ACC112 (cell line): ENCODE data around the gene ERO1B.
"Not testable (repeated sequence)": the region's sequence is repeated elsewhere in the genome, so short reads cannot be mapped to it uniquely, and the experiment has no call there.

Experiments
- H2AFZ ChIP-seq: fragments of 200-600 bp; sonication (generic); one replicate; pipeline ENCODE4 v1.6.0; 2017; ENCODE audit warnings: antibody characterized with exemption, low read length; ENCODE audit not compliant: unreplicated experiment
- H3K27ac ChIP-seq: fragments of 200-600 bp; sonication (generic); 2 replicates; pipeline ENCODE4 v1.5.1; 2014; ENCODE audit warnings: low read depth, mild to moderate bottlenecking, antibody characterized with exemption, low read length, moderate library complexity
- H3K27me3 ChIP-seq: fragments of 200-600 bp; sonication (generic); 2 replicates; pipeline ENCODE4 v1.6.1; 2014; ENCODE audit warnings: mild to moderate bottlenecking, antibody characterized with exemption, low read length, moderate library complexity, mixed read lengths; ENCODE audit not compliant: insufficient read depth
- H3K36me3 ChIP-seq: fragments of 200-600 bp; sonication (generic); 2 replicates; pipeline ENCODE4 v1.6.1; 2016; ENCODE audit warnings: mild to moderate bottlenecking, antibody characterized with exemption, low read length, moderate library complexity, mixed read lengths; ENCODE audit not compliant: insufficient read depth
- H3K4me1 ChIP-seq: fragments of 200-600 bp; sonication (generic); one replicate; pipeline ENCODE4 v1.6.1; 2016; ENCODE audit warnings: low read length, mixed read lengths; ENCODE audit not compliant: insufficient read depth, unreplicated experiment, control insufficient read depth
- H3K4me3 ChIP-seq: fragments of 200-600 bp; sonication (generic); 2 replicates; pipeline ENCODE4 v1.5.1; 2014; ENCODE audit warnings: mild to moderate bottlenecking, low read depth, low read length
- H3K79me2 ChIP-seq: fragments of 200-600 bp; sonication (generic); one replicate; pipeline ENCODE4 v1.6.0; 2016; ENCODE audit warnings: low read length; ENCODE audit not compliant: control insufficient read depth, unreplicated experiment, insufficient read depth

Gene ERO1B

DNA sequence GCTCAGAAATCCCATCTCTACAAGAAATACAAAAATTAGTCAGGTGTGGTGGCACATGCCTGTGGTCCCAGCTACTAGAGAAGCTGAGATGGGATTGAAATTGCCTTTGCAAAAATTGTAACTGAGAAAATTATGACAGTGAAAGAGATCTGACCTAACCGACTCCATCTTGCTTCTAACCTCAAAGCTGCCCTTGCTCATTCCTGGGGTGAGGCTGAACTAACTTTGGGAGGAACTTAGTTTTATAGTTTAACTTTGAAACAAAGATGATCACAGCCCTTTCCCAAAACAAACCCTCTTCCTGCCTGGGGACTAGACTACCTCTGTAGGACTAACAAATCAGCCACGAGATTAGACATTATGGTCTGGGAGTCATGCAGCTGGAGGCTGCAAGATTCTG lies 33.8 kb upstream of the ERO1B start:
- H3K4me1 ChIP-seq: no peaks in the 10 kb centered on the region
- no peak overlapping the region for H3K27ac ChIP-seq
- no peaks in the 10 kb centered on the region for H3K36me3 ChIP-seq
- H3K79me2 ChIP-seq: no peaks in the 10 kb centered on the region
- peaks cover 23% of the 10 kb centered on the region; the same call in 1 of the 2 replicates for H3K27me3 ChIP-seq
- H2AFZ ChIP-seq: no peak overlapping the region
- H3K4me3 ChIP-seq: no peak overlapping the region

DNA sequence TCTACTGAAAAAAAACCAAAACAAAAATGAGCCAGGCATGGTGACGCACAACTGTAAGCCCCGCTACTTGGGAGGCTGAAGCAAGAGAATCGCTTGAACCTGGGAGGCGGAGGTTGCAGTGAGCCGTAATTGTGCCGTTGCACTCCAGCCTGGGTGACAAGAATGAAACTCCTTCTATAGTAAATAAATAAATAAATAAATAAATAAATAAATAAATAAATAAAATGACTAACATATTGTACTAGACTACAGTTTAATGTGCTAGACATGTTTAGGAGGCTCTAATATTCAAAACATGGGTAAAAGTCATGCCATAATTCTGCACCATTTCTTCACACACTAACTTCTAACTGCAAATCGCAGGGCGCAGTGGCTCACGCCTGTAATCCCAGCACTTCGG lies 33.3 kb upstream of the ERO1B start:
- Histone ChIP-seq H3K79me2 (no peaks in the 10 kb centered on the region), H2AFZ (no peak overlapping the region), H3K4me1 (no peaks in the 10 kb centered on the region), H3K4me3 (no peak overlapping the region), H3K27ac (no peak overlapping the region), H3K36me3 (no peaks in the 10 kb centered on the region), H3K27me3 (peaks cover 23% of the 10 kb centered on the region; the same call in 1 of the 2 replicates)

DNA sequence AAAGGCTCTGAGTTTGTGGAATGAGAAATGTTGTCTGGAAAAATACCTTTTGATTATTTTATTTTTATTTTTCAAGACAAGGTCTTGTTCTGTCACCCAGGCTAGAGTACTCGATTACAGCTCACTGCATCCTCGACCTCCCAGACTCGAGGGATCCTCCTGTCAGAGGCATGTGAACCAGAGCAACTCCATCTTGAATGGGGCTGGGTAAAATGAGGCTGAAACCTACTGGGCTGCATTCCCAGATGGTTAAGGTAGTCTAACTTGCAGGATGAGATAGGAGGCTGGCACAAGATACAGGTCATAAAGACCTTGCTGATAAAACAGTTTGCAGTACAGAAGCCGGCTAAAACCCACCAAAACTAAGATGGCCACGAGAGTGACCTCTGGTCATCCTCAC lies 32.3 kb upstream of the ERO1B start:
- not testable (repeated sequence) for H3K4me1 ChIP-seq, H3K79me2 ChIP-seq, H3K27ac ChIP-seq, H3K4me3 ChIP-seq, H2AFZ ChIP-seq, H3K36me3 ChIP-seq
- peaks cover 18% of the 10 kb centered on the region; the same call in 1 of the 2 replicates for H3K27me3 ChIP-seq

DNA sequence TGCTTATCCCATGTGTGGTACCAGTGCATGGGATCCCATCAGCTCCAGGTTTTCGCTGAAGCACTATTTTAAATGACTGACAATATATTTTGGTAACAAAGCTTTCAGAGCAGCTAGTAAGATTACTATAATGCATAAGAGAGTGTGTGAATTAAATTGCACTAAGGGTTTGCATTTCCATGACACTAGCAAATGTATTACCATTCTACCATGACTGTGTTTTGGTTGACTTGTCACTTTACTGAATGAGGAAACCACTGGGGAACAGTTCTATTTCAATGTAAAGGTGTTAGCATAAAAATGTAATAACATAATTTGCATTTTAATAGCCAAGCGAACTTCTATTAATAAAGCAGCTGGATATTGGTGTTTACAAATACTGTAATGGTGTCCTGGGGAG lies 31.7 kb upstream of the ERO1B start:
- H3K36me3 ChIP-seq: no peaks in the 10 kb centered on the region
- H3K4me1 ChIP-seq: no peaks in the 10 kb centered on the region
- no peak overlapping the region for H3K4me3 ChIP-seq
- H2AFZ ChIP-seq: no peak overlapping the region
- peaks cover 17% of the 10 kb centered on the region; the same call in 1 of the 2 replicates for H3K27me3 ChIP-seq
- no peaks in the 10 kb centered on the region for H3K79me2 ChIP-seq
- H3K27ac ChIP-seq: no peak overlapping the region

DNA sequence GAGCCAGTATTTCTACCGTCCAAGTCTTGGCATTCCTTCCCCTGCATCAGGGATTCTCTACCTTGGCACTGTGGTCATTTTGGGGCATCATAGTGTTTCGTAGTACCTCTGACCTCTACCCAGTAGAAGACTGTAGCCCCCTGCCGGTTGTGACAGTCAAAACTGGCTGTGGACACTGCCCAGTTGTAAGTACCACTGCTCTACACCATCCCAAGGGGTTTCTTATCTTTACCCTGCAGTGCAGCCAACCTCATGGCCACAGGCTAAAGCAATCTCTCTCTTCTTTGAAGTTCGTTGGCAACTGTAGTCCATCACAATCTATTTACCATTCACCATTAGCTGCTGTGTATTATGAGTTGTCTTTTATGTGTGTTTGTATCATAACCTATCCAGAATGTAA lies 29.3 kb upstream of the ERO1B start:
- H3K4me1 ChIP-seq: no peaks in the 10 kb centered on the region
- peaks cover 14% of the 10 kb centered on the region; the same call in 1 of the 2 replicates for H3K27me3 ChIP-seq
- no peak overlapping the region for H2AFZ ChIP-seq
- no peak overlapping the region for H3K27ac ChIP-seq
- no peaks in the 10 kb centered on the region for H3K36me3 ChIP-seq
- no peak overlapping the region for H3K4me3 ChIP-seq
- H3K79me2 ChIP-seq: no peaks in the 10 kb centered on the region

DNA sequence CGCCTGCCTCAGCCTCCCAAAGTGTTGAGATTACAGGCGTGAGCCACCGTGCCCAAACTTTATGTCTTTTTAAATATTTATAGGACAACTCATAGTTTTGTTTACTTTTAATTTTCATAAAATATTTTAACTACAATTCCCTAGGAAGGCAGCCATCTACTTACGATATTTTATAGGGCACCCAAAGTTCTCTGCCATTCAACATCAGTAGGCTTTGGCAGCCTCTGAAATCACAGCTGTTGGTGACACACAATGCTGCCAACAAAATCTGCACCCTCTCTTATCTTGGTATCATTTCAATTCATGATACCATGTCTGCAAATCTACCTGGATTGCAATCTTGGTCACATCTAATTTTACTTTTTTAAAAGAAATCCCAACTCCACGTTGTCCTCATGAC lies 27.1 kb upstream of the ERO1B start:
- H2AFZ ChIP-seq: no peak overlapping the region
- no peaks in the 10 kb centered on the region for H3K79me2 ChIP-seq
- H3K27me3 ChIP-seq: peaks cover 10% of the 10 kb centered on the region; the same call in 1 of the 2 replicates
- no peak overlapping the region for H3K4me3 ChIP-seq
- no peak overlapping the region for H3K27ac ChIP-seq
- no peaks in the 10 kb centered on the region for H3K36me3 ChIP-seq
- no peaks in the 10 kb centered on the region for H3K4me1 ChIP-seq

DNA sequence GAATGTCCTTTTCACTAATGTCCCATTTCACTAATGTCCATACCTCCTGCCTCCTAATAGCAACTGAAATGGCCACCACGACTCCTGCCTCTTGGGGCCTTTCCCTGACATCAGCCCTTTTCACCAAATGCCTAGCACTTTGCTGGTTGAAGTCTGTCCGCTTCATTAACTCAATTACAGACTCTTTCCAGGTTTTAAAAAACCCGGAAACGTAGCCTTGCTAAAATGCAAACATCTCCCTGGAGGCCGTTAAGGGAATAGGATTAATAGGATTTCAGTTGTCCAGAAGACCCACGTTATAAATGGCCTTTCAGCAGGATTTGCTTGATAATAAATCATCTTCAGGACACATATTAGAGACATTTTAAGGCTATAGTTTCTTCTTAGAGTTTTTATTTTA lies 25.7 kb upstream of the ERO1B start:
- H3K4me3 ChIP-seq: no peak overlapping the region
- no peaks in the 10 kb centered on the region for H3K79me2 ChIP-seq
- H3K27me3 ChIP-seq: peaks cover 6% of the 10 kb centered on the region; the same call in 1 of the 2 replicates
- no peaks in the 10 kb centered on the region for H3K4me1 ChIP-seq
- H3K36me3 ChIP-seq: no peaks in the 10 kb centered on the region
- H3K27ac ChIP-seq: no peak overlapping the region
- no peak overlapping the region for H2AFZ ChIP-seq

DNA sequence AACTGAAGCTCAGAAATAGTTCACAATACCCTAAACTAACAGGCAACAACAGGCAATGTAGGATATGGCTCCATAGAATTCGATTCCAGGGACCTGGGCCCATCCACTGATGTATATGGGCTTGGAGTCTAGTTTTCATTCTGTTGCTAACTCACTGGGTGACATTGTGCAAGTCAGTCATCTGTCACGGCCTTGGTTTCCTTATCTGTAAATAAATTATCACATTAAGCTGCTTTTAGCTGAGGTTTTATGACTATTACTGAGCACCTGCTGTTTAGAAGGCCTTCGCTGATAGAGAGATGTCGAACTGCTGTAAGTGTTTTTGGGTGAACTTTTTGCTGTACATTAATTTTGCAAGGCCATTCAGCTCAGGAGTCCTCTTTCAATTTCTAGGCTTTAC lies 22.9 kb upstream of the ERO1B start:
- Histone ChIP-seq H3K4me3 (no peak overlapping the region), H3K4me1 (no peaks in the 10 kb centered on the region), H2AFZ (no peak overlapping the region), H3K79me2 (no peaks in the 10 kb centered on the region), H3K36me3 (no peaks in the 10 kb centered on the region), H3K27me3 (peaks cover 16% of the 10 kb centered on the region; the same call in 1 of the 2 replicates), H3K27ac (no peak overlapping the region)

DNA sequence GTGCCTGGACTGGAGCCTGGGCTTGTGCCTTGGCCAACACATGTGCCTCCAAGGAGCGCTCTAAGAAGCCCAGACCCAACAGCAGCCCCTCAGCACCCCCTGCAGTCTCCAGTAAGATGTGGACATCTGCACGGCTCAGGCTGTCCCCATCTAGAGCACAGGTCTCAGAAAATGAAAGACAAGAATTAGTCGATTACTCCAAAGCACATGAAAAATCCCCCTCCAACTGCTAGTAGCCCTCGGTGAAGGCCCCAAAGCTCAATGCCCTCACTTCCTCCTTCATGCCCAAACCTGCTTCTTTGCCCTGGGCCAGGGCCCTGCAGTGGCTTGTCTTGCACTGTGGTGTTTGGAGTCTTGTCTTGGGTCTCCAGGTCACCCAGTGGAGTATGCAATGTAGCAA lies 21.9 kb upstream of the ERO1B start:
- H3K27ac ChIP-seq: no peak overlapping the region
- no peaks in the 10 kb centered on the region for H3K4me1 ChIP-seq
- H2AFZ ChIP-seq: no peak overlapping the region
- H3K36me3 ChIP-seq: no peaks in the 10 kb centered on the region
- H3K4me3 ChIP-seq: no peak overlapping the region
- H3K79me2 ChIP-seq: no peaks in the 10 kb centered on the region
- peaks cover 16% of the 10 kb centered on the region; the same call in 1 of the 2 replicates for H3K27me3 ChIP-seq

DNA sequence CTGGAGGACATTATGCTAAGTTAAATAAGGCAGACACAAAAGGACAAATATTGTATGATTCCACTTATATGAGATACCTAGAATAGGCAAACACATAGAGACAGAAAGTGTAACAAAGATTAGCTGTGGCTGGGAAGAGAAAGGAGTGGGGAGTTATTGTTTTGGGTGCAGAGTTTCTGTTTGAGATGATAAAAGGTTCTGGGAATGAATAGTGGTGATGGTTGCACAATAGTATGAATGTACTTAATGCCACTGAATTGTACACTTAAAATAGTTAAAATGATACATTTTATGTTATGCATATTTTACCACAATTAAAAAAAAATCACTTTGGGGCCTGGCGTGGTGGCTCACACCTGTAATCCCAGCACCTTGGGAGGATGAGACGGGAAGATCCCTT lies 21.2 kb upstream of the ERO1B start:
- Histone ChIP-seq H3K4me1 (no peaks in the 10 kb centered on the region), H2AFZ (no peak overlapping the region), H3K4me3 (no peak overlapping the region), H3K79me2 (no peaks in the 10 kb centered on the region), H3K36me3 (no peaks in the 10 kb centered on the region), H3K27me3 (peaks cover 16% of the 10 kb centered on the region; the same call in 1 of the 2 replicates), H3K27ac (no peak overlapping the region)

DNA sequence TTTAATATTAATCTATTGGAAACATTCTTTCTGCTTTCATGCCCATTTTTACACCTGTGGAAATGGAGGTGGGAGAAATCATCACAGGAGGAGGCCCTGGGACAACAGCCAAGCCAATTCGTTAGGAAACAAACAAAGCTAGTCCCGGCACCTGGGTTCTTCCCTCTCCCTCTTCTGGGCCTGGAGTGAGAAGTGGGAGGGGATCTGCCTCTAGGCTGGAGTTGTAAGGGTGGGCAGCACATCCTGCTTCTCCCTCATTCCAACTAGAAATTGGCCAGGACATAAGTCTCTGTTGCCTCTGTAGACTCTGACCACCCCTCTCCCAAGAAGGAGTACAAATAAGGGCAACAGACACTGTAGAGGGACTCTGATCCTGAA lies 20.2 kb upstream of the ERO1B start:
- Histone ChIP-seq H3K27me3 (peaks cover 16% of the 10 kb centered on the region; the same call in 1 of the 2 replicates), H3K36me3 (no peaks in the 10 kb centered on the region), H3K4me3 (no peak overlapping the region), H3K27ac (no peak overlapping the region), H2AFZ (no peak overlapping the region), H3K79me2 (no peaks in the 10 kb centered on the region), H3K4me1 (no peaks in the 10 kb centered on the region)
